Measurements from ENCODE around the gene RGS14.
"Not testable (repeated sequence)": the region's sequence is repeated elsewhere in the genome, so short reads cannot be mapped to it uniquely, and the experiment has no call there.

The RGS14 gene

DNA sequence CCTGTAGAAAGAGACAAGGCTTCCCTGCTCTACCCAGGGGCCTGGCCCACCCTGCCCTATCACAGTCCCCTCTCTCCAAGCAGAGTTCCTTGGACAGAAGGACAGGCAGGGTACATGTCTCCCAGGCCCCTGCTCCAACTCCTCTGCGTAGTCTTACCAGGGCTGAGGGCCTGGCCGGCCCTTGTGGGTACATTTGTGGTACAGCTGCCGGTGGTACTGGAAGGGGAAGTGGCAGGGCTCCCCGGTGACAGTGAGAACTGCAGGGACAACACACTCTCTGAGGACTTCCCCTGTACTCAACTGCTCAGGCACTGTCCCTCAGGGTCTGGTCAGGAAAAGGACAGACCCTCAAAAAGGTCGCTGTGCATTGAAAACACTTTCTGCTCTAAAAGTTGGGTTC is 48.1 kb downstream of the RGS14 start:
- no peak overlapping the region for H3K27ac ChIP-seq
- TF ChIP-seq, protein P1, sequence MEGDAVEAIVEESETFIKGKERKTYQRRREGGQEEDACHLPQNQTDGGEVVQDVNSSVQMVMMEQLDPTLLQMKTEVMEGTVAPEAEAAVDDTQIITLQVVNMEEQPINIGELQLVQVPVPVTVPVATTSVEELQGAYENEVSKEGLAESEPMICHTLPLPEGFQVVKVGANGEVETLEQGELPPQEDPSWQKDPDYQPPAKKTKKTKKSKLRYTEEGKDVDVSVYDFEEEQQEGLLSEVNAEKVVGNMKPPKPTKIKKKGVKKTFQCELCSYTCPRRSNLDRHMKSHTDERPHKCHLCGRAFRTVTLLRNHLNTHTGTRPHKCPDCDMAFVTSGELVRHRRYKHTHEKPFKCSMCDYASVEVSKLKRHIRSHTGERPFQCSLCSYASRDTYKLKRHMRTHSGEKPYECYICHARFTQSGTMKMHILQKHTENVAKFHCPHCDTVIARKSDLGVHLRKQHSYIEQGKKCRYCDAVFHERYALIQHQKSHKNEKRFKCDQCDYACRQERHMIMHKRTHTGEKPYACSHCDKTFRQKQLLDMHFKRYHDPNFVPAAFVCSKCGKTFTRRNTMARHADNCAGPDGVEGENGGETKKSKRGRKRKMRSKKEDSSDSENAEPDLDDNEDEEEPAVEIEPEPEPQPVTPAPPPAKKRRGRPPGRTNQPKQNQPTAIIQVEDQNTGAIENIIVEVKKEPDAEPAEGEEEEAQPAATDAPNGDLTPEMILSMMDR (IDR thresholded peaks at IDR 0.05): no peak
- TF ChIP-seq ZFX (IDR thresholded peaks at IDR 0.05; ENCODE audit: borderline replicate concordance): no peak

DNA sequence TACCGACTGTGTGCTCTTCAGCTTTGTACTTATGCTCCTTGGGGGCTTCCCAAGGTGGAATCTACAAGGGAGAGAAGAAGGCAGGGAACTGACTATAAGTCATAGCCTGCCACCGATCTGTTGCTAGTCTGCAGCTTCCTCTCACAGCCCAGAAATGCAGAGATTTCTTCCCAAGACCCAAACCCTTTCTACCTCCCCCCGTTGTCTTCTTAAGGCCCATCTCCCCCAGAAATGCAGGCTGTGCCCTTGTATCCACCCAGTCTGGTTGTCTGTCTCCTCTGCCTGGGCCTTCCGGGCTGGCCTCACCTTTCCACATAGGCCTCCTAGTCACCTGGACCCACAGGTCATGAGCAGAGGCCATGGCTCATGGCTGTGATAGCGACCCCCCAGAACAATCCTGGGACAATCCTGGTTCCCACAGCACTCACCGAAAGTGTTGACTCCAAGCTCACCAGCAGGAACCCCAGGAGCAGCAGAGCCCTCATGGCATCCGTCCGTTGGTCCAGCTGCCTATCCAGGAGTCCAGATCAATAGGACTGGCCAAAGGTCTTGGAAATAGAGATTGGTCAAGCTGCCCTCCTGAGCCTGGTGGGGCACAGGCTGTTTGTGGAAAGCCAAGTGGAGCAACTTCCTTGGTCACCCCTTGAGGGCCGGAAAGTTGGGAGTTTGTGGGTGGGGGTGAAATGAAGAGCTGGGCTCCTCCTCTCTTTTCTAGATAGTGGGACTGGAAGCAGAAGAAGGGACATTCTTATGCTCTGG is 51.5 kb downstream of the RGS14 start, which contains the start of gene F12:
TSS of gene F12 (minus strand) at position 522 of the 759 bp plus-strand sequence. CDS start at position 485, 37 bp downstream.
- no peak for TF ChIP-seq ZFX (IDR thresholded peaks at IDR 0.05; ENCODE audit: borderline replicate concordance)
- TF ChIP-seq, protein P1 (IDR thresholded peaks at IDR 0.05): no peak
- no peak within 1 kb of the TSS for H3K27ac ChIP-seq

DNA sequence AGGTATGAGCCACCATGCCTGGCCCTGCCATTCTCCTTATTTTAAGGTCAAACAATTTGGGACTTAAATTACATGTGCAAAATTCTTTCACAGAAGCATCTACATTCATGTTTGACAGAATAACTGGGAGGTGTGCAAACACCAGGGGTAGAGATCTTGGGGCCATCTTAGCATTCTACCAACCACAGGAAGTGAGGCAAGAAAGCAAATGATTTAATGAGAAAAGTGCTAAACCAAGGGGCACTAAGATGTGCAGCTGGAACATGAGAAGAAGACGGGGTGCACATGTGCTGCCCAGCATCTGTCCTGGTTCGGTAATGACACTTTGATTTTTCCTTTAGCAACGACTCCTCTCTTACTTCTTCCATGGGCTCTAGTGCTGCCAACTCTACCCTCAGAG is 52.9 kb downstream of the RGS14 start:
- TF ChIP-seq, protein P1 (IDR thresholded peaks at IDR 0.05): no peak
- TF ChIP-seq ZFX (IDR thresholded peaks at IDR 0.05; ENCODE audit: borderline replicate concordance): no peak
- H3K27ac ChIP-seq: no peak overlapping the region

DNA sequence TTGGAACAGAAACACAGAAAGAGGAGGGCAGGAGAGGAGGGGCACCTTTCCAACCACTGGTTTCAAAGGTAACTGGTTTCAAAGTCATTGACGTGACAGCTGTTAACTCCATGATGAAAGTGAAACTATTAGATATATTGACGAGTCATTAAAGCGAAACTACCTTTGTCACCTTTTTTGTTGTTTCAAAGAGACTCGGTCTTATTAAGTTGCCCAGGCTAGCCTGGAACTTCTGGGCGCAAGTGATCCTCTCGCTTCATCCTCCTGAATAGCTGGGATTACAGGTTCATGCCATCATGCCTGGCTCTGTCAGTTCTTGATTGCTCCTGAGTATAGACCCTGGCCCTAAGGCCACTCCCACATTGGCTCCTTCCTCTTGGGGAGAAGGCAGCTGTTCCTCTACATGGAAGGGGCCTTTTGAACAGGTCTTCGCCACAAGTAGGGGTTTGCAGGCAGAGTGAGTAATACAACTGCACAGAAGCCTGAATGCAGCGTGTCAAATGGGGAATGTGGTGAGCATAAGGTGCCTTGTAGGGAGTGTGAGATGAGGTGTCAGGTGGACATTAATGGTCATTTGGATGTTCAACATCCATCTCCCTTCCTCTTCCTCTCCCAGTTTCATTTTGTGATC is 55.0 kb downstream of the RGS14 start:
- no peak overlapping the region for H3K27ac ChIP-seq

DNA sequence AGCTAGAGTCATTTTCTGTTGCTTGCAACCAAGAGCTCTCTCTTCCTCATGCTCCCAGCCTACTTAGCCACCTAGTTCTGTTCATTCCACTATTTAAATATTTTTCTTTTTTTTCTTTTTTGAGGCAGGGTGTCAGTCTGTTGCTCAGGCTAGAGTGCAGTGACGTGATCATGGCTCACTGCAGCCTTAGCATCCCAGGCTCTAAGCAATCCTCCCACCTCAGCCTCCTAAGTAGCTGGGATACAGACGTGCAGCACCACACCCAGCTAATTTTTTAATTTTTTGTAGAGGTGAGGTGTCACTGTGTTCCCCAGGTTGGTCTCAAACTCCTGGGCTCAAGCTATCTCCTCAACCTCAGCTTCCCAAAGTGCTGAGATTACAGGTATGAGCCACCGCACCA is 56.8 kb downstream of the RGS14 start:
- TF ChIP-seq, protein P1 (IDR thresholded peaks at IDR 0.05): no peak
- TF ChIP-seq ZFX (IDR thresholded peaks at IDR 0.05; ENCODE audit: borderline replicate concordance): no peak

More for the DNA sequence above, 55.0 kb downstream of the RGS14 start:
- no peak for TF ChIP-seq ZFX (IDR thresholded peaks at IDR 0.05; ENCODE audit: borderline replicate concordance)
- TF ChIP-seq, protein P1 (IDR thresholded peaks at IDR 0.05): no peak

DNA sequence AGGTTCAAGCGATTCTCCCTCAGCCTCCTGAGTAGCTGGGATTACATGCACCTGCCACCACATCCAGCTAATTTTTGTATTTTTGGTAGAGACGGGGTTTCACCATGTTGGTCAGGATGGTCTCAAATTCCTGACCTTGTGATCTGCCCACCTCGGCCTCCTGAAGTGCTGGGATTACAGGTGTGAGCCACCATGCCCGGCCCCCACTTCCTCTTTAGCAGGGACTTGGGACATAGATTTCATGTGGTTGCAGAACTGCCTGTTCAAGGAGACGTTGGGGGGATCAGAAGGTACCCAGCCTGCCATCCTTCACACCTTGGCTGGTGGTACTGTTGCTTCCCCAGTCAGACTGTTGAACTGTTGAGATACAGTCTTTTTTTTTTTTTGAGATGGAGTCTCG is 59.4 kb downstream of the RGS14 start:
- not testable (repeated sequence) for H3K27ac ChIP-seq

More for the DNA sequence above, 56.8 kb downstream of the RGS14 start:
- no peak overlapping the region for H3K27ac ChIP-seq

DNA sequence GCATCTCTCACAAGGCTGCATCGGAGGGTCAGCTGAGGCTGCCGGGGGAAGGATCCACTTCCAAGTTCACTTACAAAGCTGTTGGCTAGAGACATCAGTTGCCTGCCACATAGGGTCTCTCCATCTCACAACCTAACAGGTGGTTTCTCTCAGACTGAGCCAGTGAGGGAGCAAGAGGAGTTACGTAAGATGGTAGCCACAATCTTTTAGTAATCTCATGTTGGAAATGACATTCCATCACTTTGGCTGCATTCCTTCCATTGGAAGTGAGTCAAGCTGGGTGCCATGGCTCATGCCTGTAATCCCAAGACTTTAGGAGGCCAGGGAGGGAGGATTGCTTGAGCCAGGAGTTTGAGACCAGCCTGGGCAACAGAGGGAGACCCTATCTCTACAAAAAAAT is 61.3 kb downstream of the RGS14 start:
- TF ChIP-seq, protein P1 (IDR thresholded peaks at IDR 0.05): no peak
- TF ChIP-seq ZFX (IDR thresholded peaks at IDR 0.05; ENCODE audit: borderline replicate concordance): no peak

DNA sequence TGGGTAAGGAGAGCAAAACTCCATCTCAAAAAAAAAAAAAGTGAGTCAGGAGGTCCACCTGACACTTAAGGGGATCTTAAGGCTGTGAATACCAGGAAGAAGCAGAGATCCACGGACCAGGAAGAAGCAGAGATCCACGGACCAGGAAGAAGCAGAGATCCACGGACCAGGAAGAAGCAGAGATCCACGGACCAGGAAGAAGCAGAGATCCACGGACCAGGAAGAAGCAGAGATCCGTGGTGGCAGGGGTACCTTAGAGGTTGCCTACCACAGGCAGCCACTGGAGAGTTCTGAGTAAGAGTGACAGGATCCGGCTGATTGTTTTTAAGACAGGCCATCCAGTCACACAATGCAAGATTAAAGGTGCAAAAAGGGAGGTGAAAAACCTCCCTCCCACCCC is 62.7 kb downstream of the RGS14 start:
- not testable (repeated sequence) for H3K27ac ChIP-seq

More for the DNA sequence above, 61.3 kb downstream of the RGS14 start:
- H3K27ac ChIP-seq: no peak overlapping the region
